HCT116 (cell line): Measurements from ENCODE around the gene CPEB1. TPM values are rescaled to one million over a fixed set of nuclear protein-coding genes. Genes with fewer than 3 reads are reported as not detected.

Experiments
- ATAC-seq: fragments of 200-7000 bp; cut with Tn5 transposase; 2 replicates; pipeline ENCODE4 v1.9.1; 2020; ENCODE audit warnings: mild to moderate bottlenecking, moderate library complexity
- BruUV-seq: library from RNA; stranded (reverse); fragments of 400-500 nt; replicated peaks from 2 replicates; lab custom pipeline; 2021; lab: Mats Ljungman, UMichigan
- CTCF ChIA-PET: fragments of 300-600 bp; sonication (Branson Sonifier 250); formaldehyde crosslinking; loops from one replicate; lab custom pipeline; 2021; ENCODE audit warnings: antibody characterized with exemption; lab: Charles Lee
- POLR2A ChIA-PET: fragments of 300-600, 350-600 bp; sonication (Branson Sonifier 250); formaldehyde crosslinking; loops from one replicate; lab custom pipeline; 2021; ENCODE audit warnings: antibody characterized with exemption; lab: Charles Lee
- RAD21 ChIA-PET, 2 experiments: fragments of 300-600 bp; sonication (Branson Sonifier 250); formaldehyde crosslinking; loops; one replicate each; lab custom pipeline; 2023; ENCODE audit warnings: low total read pairs in 2 of 2; ENCODE audit not compliant: uncharacterized antibody in 2 of 2, unreplicated experiment in 2 of 2, low non-redundant PET in 1 of 2; lab: Charles Lee
- DNase-seq: peaks from one replicate; pipeline ENCODE4 v3.0.0-alpha.2; 2010; ENCODE audit warnings: low read depth, low spot score
- H2AFZ ChIP-seq: fragments of 200-600 bp; shearing (Covaris generic), sonication (generic); 2 replicates; pipeline ENCODE4 v1.6.1; 2017; ENCODE audit warnings: low read depth, mixed run types, mixed read lengths, antibody characterized with exemption, low read length; ENCODE audit not compliant: poor library complexity, severe bottlenecking
- H3K27ac ChIP-seq: 2 replicates; pipeline ENCODE4 v1.5.1; 2012; ENCODE audit warnings: low read depth, low read length
- H3K27me3 ChIP-seq: fragments of 200-600 bp; sonication (generic); 2 replicates; pipeline ENCODE4 v1.6.1; 2016; ENCODE audit warnings: mixed run types, low read length, mixed read lengths; ENCODE audit not compliant: insufficient read depth
- H3K36me3 ChIP-seq, 2 experiments: fragments of 200-500 bp in 1 of 2; fragments of 200-600 bp in 1 of 2; sonication (Bioruptor generic) in 1 of 2; sonication (generic) in 1 of 2; 2 replicates each; pipeline versions ENCODE4 v1.5.1 to v1.6.1; 2014 to 2016; ENCODE audit warnings: low read length in 2 of 2, inconsistent platforms in 1 of 2, mixed read lengths in 1 of 2, mixed run types in 1 of 2; ENCODE audit not compliant: insufficient read depth in 2 of 2, control insufficient read depth in 1 of 2
- H3K4me1 ChIP-seq, 2 experiments: fragments of 200-600 bp in 1 of 2; sonication (generic) in 1 of 2; 2 replicates each; pipeline versions ENCODE4 v1.5.1 to v1.6.1; 2012 to 2017; ENCODE audit warnings: low read length in 2 of 2, inconsistent platforms in 1 of 2, mild to moderate bottlenecking in 1 of 2, mixed read lengths in 1 of 2, mixed run types in 1 of 2, moderate library complexity in 1 of 2; ENCODE audit not compliant: insufficient read depth in 2 of 2, control insufficient read depth in 1 of 2
- H3K4me2 ChIP-seq: fragments of 200-600 bp; sonication (generic); 2 replicates; pipeline ENCODE4 v1.6.1; 2017; ENCODE audit warnings: mixed run types, low read length, mixed read lengths
- H3K4me3 ChIP-seq, 2 experiments: fragments of 200-600 bp in 1 of 2; sonication (generic) in 1 of 2; replicated peaks in 1 of 2; 2 replicates each; pipeline ENCODE4 v1.5.1; 2011 to 2016; ENCODE audit warnings: low read length in 2 of 2, control low read depth in 1 of 2, low read depth in 1 of 2, mild to moderate bottlenecking in 1 of 2, mixed read lengths in 1 of 2, mixed run types in 1 of 2
- H3K79me2 ChIP-seq: fragments of 200-600 bp; sonication (generic); 2 replicates; pipeline ENCODE4 v1.6.1; 2017; ENCODE audit warnings: mild to moderate bottlenecking, mixed run types, low read length, moderate library complexity, mixed read lengths; ENCODE audit not compliant: insufficient read depth
- H3K9ac ChIP-seq: fragments of 200-600 bp; sonication (generic); 2 replicates; pipeline ENCODE4 v1.6.1; 2016; ENCODE audit warnings: low read length, mixed read lengths
- H3K9me2 ChIP-seq: fragments of 200-600 bp; sonication (generic), shearing (Covaris generic); 2 replicates; pipeline ENCODE4 v1.6.1; 2017; ENCODE audit warnings: mixed run types, mild to moderate bottlenecking, moderate library complexity; ENCODE audit not compliant: insufficient read depth
- H3K9me3 ChIP-seq, 2 experiments: fragments of 200-500 bp in 1 of 2; fragments of 200-600 bp in 1 of 2; sonication (Bioruptor generic) in 1 of 2; sonication (generic) in 1 of 2; 2 replicates each; pipeline ENCODE4 v1.6.1; 2014 to 2017; ENCODE audit warnings: low read length in 2 of 2, mixed read lengths in 2 of 2, inconsistent platforms in 1 of 2, low read depth in 1 of 2, mild to moderate bottlenecking in 1 of 2, mixed run types in 1 of 2, moderate library complexity in 1 of 2; ENCODE audit not compliant: control insufficient read depth in 1 of 2, insufficient read depth in 1 of 2
- H4K20me1 ChIP-seq: fragments of 200-600 bp; sonication (generic), shearing (Covaris generic); 2 replicates; pipeline ENCODE4 v1.6.1; 2017; ENCODE audit warnings: mixed run types, mild to moderate bottlenecking, moderate library complexity; ENCODE audit not compliant: insufficient read depth
- CEBPB ChIP-seq: IDR thresholded peaks from 2 replicates; pipeline ENCODE4 v1.6.1; 2012; ENCODE audit warnings: low read depth
- EGR1 ChIP-seq: IDR thresholded peaks from 2 replicates; pipeline ENCODE4 v1.6.1; 2012; ENCODE audit warnings: low read depth
- ELF1 ChIP-seq: IDR thresholded peaks from 2 replicates; pipeline ENCODE4 v1.6.1; 2012; ENCODE audit warnings: low read depth, borderline replicate concordance
- EZH2 ChIP-seq: fragments of 200-600 bp; sonication (generic); IDR thresholded peaks from 2 replicates; pipeline ENCODE4 v1.6.1; 2017; ENCODE audit warnings: antibody characterized with exemption, mixed run types
- EZH2phosphoT487 ChIP-seq: fragments of 200-600 bp; IDR thresholded peaks from 2 replicates; pipeline ENCODE4 v1.6.1; 2018; ENCODE audit warnings: antibody characterized with exemption, borderline replicate concordance
- JUND ChIP-seq: IDR thresholded peaks from 2 replicates; pipeline ENCODE4 v1.6.1; 2012
- POLR2AphosphoS5 ChIP-seq: IDR thresholded peaks from 2 replicates; pipeline ENCODE4 v1.6.1; 2011; ENCODE audit warnings: mild to moderate bottlenecking, low read depth, low read length, moderate library complexity
- RAD21 ChIP-seq: IDR thresholded peaks from 2 replicates; pipeline ENCODE4 v1.6.1; 2012; ENCODE audit warnings: low read depth, mild to moderate bottlenecking
- SP1 ChIP-seq: IDR thresholded peaks from 2 replicates; pipeline ENCODE4 v1.6.1; 2012; ENCODE audit warnings: low read depth
- SRF ChIP-seq: IDR thresholded peaks from 2 replicates; pipeline ENCODE4 v1.6.1; 2012; ENCODE audit warnings: low read depth
- TCF7L2 ChIP-seq: IDR thresholded peaks from 2 replicates; pipeline ENCODE4 v1.7.0; 2011; ENCODE audit warnings: borderline replicate concordance, inconsistent platforms; ENCODE audit not compliant: insufficient read depth, insufficient read length; ENCODE audit errors: extremely low read depth
- YY1 ChIP-seq: IDR thresholded peaks from 2 replicates; pipeline ENCODE4 v1.6.1; 2011; ENCODE audit warnings: low read length, low read depth, moderate library complexity, mild to moderate bottlenecking; ENCODE audit not compliant: insufficient replicate concordance; ENCODE audit errors: extremely low read depth
- ZFX ChIP-seq: fragments of 450-650 bp; IDR thresholded peaks from 2 replicates; pipeline ENCODE4 v1.6.1; 2017
- ZNF274 ChIP-seq: fragments of 200-500 bp; sonication (Bioruptor generic); IDR thresholded peaks from 2 replicates; pipeline ENCODE4 v1.6.1; 2014; ENCODE audit warnings: mild to moderate bottlenecking, low read depth, low read length, inconsistent platforms
- intact Hi-C: fragments of 100-400 bp; cut with micrococcal nuclease; formaldehyde crosslinking; loops from 2 replicates; pipeline ENCODE4 v1.10.0; 2022
- total RNA-seq: library from RNA; stranded (reverse); gene quantifications from one replicate; pipeline ENCODE4 v1.2.1, GENCODE V29; 2021; ENCODE audit not compliant: unreplicated experiment
- TF ChIP-seq, protein P1 (sequence below): IDR thresholded peaks from 2 replicates; pipeline ENCODE4 v1.6.1; 2011; ENCODE audit warnings: mild to moderate bottlenecking, low read length, moderate library complexity; ENCODE audit not compliant: insufficient replicate concordance; ENCODE audit errors: extremely low read depth
- TF ChIP-seq, protein P2 (sequence below): IDR thresholded peaks from 2 replicates; pipeline ENCODE4 v1.6.1; 2012; ENCODE audit warnings: low read depth
- TF ChIP-seq, protein P3 (sequence below): IDR thresholded peaks from 2 replicates; pipeline ENCODE4 v1.6.1; 2012

Gene CPEB1
- total RNA-seq, 1 experiment from 2014 or later = not detected

DNA sequence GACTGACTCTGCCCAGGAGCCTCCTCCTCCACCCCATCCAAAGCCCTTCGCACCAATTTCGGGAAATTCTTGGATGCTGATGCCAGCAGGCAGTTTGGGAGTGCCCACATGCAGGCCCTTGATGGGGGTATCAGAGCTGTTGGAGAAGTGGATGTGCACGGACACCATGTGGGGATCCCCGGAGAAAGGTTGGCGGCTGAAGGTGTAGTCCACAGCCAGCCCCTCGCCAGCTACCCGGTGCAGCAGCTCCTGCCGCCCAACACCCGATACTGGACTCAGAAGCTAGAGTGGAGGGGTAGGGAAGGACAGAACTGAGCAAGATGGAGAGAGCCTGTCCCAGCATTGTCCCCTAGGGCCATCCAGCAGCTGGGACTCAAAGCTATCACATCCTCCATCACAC is 15.5 kb upstream of the CPEB1 start:
- DNase-seq = no peak
- Histone ChIP-seq H3K79me2 (no peaks in the 10 kb centered on the region), H3K4me2 (no peak overlapping the region), H3K9me3 (no peaks in the 10 kb centered on the region), H3K9me2 (no peaks in the 10 kb centered on the region), H3K4me3 (no peak overlapping the region), H3K27ac (no peak overlapping the region), H3K36me3 (no peaks in the 10 kb centered on the region), H3K4me1 (no peaks in the 10 kb centered on the region), H3K9ac (no peak overlapping the region), H3K27me3 (peaks cover 38% of the 10 kb centered on the region), H4K20me1 (no peaks in the 10 kb centered on the region), H2AFZ (no peak overlapping the region)
- no peak for ATAC-seq
- TF ChIP-seq TCF7L2 = no peak
- no peak for TF ChIP-seq ZNF274
- TF ChIP-seq ELF1 = no peak
- no peak for TF ChIP-seq SRF
- TF ChIP-seq CEBPB = no peak
- no peak for TF ChIP-seq JUND
- TF ChIP-seq, protein P1, sequence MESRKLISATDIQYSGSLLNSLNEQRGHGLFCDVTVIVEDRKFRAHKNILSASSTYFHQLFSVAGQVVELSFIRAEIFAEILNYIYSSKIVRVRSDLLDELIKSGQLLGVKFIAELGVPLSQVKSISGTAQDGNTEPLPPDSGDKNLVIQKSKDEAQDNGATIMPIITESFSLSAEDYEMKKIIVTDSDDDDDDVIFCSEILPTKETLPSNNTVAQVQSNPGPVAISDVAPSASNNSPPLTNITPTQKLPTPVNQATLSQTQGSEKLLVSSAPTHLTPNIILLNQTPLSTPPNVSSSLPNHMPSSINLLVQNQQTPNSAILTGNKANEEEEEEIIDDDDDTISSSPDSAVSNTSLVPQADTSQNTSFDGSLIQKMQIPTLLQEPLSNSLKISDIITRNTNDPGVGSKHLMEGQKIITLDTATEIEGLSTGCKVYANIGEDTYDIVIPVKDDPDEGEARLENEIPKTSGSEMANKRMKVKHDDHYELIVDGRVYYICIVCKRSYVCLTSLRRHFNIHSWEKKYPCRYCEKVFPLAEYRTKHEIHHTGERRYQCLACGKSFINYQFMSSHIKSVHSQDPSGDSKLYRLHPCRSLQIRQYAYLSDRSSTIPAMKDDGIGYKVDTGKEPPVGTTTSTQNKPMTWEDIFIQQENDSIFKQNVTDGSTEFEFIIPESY = no peak
- TF ChIP-seq EZH2phosphoT487 = no peak
- TF ChIP-seq POLR2AphosphoS5 = no peak
- TF ChIP-seq, protein P2, sequence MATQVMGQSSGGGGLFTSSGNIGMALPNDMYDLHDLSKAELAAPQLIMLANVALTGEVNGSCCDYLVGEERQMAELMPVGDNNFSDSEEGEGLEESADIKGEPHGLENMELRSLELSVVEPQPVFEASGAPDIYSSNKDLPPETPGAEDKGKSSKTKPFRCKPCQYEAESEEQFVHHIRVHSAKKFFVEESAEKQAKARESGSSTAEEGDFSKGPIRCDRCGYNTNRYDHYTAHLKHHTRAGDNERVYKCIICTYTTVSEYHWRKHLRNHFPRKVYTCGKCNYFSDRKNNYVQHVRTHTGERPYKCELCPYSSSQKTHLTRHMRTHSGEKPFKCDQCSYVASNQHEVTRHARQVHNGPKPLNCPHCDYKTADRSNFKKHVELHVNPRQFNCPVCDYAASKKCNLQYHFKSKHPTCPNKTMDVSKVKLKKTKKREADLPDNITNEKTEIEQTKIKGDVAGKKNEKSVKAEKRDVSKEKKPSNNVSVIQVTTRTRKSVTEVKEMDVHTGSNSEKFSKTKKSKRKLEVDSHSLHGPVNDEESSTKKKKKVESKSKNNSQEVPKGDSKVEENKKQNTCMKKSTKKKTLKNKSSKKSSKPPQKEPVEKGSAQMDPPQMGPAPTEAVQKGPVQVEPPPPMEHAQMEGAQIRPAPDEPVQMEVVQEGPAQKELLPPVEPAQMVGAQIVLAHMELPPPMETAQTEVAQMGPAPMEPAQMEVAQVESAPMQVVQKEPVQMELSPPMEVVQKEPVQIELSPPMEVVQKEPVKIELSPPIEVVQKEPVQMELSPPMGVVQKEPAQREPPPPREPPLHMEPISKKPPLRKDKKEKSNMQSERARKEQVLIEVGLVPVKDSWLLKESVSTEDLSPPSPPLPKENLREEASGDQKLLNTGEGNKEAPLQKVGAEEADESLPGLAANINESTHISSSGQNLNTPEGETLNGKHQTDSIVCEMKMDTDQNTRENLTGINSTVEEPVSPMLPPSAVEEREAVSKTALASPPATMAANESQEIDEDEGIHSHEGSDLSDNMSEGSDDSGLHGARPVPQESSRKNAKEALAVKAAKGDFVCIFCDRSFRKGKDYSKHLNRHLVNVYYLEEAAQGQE = no peak
- TF ChIP-seq RAD21 = no peak
- TF ChIP-seq, protein P3, sequence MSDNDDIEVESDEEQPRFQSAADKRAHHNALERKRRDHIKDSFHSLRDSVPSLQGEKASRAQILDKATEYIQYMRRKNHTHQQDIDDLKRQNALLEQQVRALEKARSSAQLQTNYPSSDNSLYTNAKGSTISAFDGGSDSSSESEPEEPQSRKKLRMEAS = no peak
- no peak for TF ChIP-seq ZFX
- TF ChIP-seq YY1 = no peak
- TF ChIP-seq EZH2 = no peak
- no peak for TF ChIP-seq SP1
- no peak for TF ChIP-seq EGR1
- no TSS peak for BruUV-seq
- POLR2A ChIA-PET = no interaction called here
- intact Hi-C loops = loop anchor here (5.0 kb wide), 1 partner anchor 45 kb away; the partner anchor contains the start of gene AP3B2
- RAD21 ChIA-PET = no interaction called here
- CTCF ChIA-PET = no interaction called here
